NCI-H2227 treated with DMSO at 0.1 percent for 48 hours (cell line): ENCODE measurements around the gene ZRANB1.
"Not testable (repeated sequence)": the region's sequence is repeated elsewhere in the genome, so short reads cannot be mapped to it uniquely, and the experiment has no call there.

Source experiments
- DNase-seq: peaks from one replicate; lab custom pipeline; 2025; lab: John Stamatoyannopoulos, UW

The ZRANB1 gene

GRCh38 chr10:124963866-124964720 is 22.2 kb downstream of the ZRANB1 start:
- DNase-seq, result no peak

GRCh38 chr10:124966008-124966407 is 24.1 kb downstream of the ZRANB1 start:
- no peak for DNase-seq

- no peak for DNase-seq
Measured at GRCh38 chr10:124967255-124967654, 25.3 kb downstream of the ZRANB1 start.

- no peak for DNase-seq
Measured at GRCh38 chr10:124971276-124971675, 29.4 kb downstream of the ZRANB1 start.

GRCh38 chr10:124972637-124973036 is 30.7 kb downstream of the ZRANB1 start:
- DNase-seq, result no peak

GRCh38 chr10:124974131-124974530 is 32.2 kb downstream of the ZRANB1 start:
- no peak for DNase-seq

GRCh38 chr10:124975977-124976514 is 34.1 kb downstream of the ZRANB1 start:
- DNase-seq, result no peak

- DNase-seq, result no peak
Measured at GRCh38 chr10:124977161-124977560, 35.2 kb downstream of the ZRANB1 start.

GRCh38 chr10:124977648-124978375 is 35.9 kb downstream of the ZRANB1 start:
- no peak for DNase-seq

- no peak for DNase-seq
Measured at GRCh38 chr10:124978376-124978725, 36.4 kb downstream of the ZRANB1 start.

GRCh38 chr10:124983321-124983720 is 41.4 kb downstream of the ZRANB1 start:
- DNase-seq, result no peak

GRCh38 chr10:124984376-124984775 is 42.5 kb downstream of the ZRANB1 start:
- DNase-seq, result no peak

GRCh38 chr10:124985162-124985561 is 43.2 kb downstream of the ZRANB1 start:
- no peak for DNase-seq

GRCh38 chr10:124987788-124988187 is 45.9 kb downstream of the ZRANB1 start:
- no peak for DNase-seq

GRCh38 chr10:124988753-124989152 is 46.8 kb downstream of the ZRANB1 start:
- DNase-seq, result not testable (repeated sequence)

GRCh38 chr10:124989526-124989925 is 47.6 kb downstream of the ZRANB1 start:
- no peak for DNase-seq

GRCh38 chr10:124990671-124991625 is 49.0 kb downstream of the ZRANB1 start:
- no peak for DNase-seq

- DNase-seq, result no peak
Measured at GRCh38 chr10:124991835-124992234, 49.9 kb downstream of the ZRANB1 start.

- DNase-seq, result no peak
Measured at GRCh38 chr10:124992462-124993344, 50.8 kb downstream of the ZRANB1 start.

GRCh38 chr10:124993345-124993708 is 51.4 kb downstream of the ZRANB1 start:
- DNase-seq, result no peak
